HL-60 (cell line): Measurements from ENCODE around the gene SLC22A7.

Source experiments
- DNase-seq, 2 experiments: peaks; one replicate each; pipeline ENCODE4 v3.0.0-alpha.2; 2010 to 2020; ENCODE audit warnings: low read depth in 1 of 2, low spot score in 1 of 2
- H3K27ac ChIP-seq: fragments of 250-450 bp; sonication (Bioruptor Pico); replicated peaks from 2 replicates; pipeline ENCODE4 v1.5.1; 2020; ENCODE audit warnings: mild to moderate bottlenecking, moderate library complexity
- H3K27me3 ChIP-seq: fragments of 250-450 bp; sonication (Bioruptor Pico); 2 replicates; pipeline ENCODE4 v1.5.1; 2021; ENCODE audit warnings: mild to moderate bottlenecking, moderate library complexity; ENCODE audit not compliant: insufficient read depth, poor library complexity, severe bottlenecking
- H3K4me3 ChIP-seq: replicated peaks from 2 replicates; pipeline ENCODE4 v1.5.1; 2011; ENCODE audit warnings: mild to moderate bottlenecking, control low read depth, low read length; ENCODE audit not compliant: insufficient read depth
- GABPA ChIP-seq: IDR thresholded peaks from 2 replicates; pipeline ENCODE4 v1.6.1; 2012; ENCODE audit warnings: low read depth
- POLR2AphosphoS5 ChIP-seq: IDR thresholded peaks from 2 replicates; pipeline ENCODE4 v1.6.1; 2012; ENCODE audit warnings: low read depth
- SPI1 ChIP-seq: IDR thresholded peaks from 2 replicates; pipeline ENCODE4 v1.6.1; 2012; ENCODE audit warnings: low read depth, mild to moderate bottlenecking, borderline replicate concordance
- TF ChIP-seq, protein P1 (sequence below): IDR thresholded peaks from 2 replicates; pipeline ENCODE4 v1.6.1; 2012; ENCODE audit warnings: low read depth; ENCODE audit not compliant: insufficient replicate concordance
- TF ChIP-seq, protein P2 (sequence below): IDR thresholded peaks from one replicate; pipeline ENCODE4 v1.5.1; 2011; ENCODE audit warnings: low read length, control low read depth, inconsistent platforms; ENCODE audit not compliant: insufficient read depth

SLC22A7 gene

DNA sequence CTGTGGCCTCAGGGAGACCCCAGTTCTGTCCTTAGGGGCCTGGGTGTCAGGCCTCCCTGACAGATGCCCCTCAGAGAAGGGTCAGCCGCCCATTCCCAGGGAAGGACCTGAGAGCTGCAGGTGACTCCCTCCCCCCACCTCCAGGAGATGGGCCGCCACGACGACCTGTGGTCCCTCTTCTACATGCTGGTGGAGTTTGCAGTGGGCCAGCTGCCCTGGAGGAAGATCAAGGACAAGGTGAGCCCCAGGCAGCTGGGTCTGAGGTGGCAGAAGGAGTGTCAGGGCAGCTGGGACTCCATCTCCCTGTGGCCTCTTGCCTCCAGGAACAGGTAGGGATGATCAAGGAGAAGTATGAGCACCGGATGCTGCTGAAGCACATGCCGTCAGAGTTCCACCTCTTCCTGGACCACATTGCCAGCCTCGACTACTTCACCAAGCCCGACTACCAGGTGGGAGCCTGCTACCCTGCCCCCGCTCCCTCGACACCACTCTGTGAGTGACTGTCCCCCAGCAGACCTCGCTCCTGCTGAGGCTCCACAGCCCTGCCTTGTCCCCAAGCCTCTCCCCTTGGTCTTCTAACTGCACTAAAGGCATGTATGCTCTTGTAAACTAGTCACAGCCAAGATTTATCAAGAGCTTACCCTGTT is 42.5 kb upstream of the SLC22A7 start:
- Histone ChIP-seq H3K4me3 (no peak overlapping the region), H3K27ac (no peak overlapping the region), H3K27me3 (peaks cover 29% of the 10 kb centered on the region)
- no peak for DNase-seq
- TF ChIP-seq GABPA (no peak), POLR2AphosphoS5 (no peak), SPI1 (no peak)
- TF ChIP-seq, protein P1, sequence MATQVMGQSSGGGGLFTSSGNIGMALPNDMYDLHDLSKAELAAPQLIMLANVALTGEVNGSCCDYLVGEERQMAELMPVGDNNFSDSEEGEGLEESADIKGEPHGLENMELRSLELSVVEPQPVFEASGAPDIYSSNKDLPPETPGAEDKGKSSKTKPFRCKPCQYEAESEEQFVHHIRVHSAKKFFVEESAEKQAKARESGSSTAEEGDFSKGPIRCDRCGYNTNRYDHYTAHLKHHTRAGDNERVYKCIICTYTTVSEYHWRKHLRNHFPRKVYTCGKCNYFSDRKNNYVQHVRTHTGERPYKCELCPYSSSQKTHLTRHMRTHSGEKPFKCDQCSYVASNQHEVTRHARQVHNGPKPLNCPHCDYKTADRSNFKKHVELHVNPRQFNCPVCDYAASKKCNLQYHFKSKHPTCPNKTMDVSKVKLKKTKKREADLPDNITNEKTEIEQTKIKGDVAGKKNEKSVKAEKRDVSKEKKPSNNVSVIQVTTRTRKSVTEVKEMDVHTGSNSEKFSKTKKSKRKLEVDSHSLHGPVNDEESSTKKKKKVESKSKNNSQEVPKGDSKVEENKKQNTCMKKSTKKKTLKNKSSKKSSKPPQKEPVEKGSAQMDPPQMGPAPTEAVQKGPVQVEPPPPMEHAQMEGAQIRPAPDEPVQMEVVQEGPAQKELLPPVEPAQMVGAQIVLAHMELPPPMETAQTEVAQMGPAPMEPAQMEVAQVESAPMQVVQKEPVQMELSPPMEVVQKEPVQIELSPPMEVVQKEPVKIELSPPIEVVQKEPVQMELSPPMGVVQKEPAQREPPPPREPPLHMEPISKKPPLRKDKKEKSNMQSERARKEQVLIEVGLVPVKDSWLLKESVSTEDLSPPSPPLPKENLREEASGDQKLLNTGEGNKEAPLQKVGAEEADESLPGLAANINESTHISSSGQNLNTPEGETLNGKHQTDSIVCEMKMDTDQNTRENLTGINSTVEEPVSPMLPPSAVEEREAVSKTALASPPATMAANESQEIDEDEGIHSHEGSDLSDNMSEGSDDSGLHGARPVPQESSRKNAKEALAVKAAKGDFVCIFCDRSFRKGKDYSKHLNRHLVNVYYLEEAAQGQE: no peak
- TF ChIP-seq, protein P2, sequence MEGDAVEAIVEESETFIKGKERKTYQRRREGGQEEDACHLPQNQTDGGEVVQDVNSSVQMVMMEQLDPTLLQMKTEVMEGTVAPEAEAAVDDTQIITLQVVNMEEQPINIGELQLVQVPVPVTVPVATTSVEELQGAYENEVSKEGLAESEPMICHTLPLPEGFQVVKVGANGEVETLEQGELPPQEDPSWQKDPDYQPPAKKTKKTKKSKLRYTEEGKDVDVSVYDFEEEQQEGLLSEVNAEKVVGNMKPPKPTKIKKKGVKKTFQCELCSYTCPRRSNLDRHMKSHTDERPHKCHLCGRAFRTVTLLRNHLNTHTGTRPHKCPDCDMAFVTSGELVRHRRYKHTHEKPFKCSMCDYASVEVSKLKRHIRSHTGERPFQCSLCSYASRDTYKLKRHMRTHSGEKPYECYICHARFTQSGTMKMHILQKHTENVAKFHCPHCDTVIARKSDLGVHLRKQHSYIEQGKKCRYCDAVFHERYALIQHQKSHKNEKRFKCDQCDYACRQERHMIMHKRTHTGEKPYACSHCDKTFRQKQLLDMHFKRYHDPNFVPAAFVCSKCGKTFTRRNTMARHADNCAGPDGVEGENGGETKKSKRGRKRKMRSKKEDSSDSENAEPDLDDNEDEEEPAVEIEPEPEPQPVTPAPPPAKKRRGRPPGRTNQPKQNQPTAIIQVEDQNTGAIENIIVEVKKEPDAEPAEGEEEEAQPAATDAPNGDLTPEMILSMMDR: no peak

DNA sequence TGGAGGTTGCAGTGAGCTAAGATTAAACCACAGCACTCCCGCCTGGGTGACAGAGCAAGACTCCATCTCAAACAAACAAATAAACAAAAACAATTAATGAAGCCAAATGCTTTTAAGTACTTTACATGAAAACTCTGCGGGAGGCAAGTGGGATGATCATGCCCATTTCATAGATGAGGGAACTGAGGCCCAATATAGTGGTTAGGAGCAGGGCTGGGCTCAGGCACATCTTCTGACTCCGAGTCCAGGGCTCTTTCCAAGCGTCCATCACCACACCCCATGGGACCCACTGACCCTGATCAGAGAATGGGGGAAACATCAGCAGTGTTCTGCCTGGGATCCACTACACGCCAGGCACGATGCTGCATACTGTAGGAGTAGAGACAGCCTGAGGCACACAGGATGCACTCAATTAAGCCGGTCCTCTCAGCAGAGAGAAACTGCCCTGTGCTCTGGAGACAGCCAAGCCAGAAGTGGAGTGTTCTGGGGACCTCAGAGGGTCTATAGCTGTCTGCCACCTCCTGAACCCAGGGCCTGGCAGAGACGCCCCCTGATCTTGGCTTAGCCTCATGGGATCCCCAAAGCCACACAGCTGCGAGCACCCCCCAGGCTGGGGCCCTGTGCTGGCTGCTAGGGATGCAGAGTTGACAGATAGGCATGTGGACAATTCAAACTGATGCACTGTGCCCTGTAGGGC is 41.2 kb upstream of the SLC22A7 start:
- H3K27me3 ChIP-seq: peaks cover 16% of the 10 kb centered on the region
- DNase-seq: no peak
- TF ChIP-seq GABPA: no peak
- TF ChIP-seq, protein P1: no peak
- no peak for TF ChIP-seq POLR2AphosphoS5
- TF ChIP-seq, protein P2: no peak
- TF ChIP-seq SPI1: no peak
- no peak overlapping the region for H3K27ac ChIP-seq
- no peak overlapping the region for H3K4me3 ChIP-seq

DNA sequence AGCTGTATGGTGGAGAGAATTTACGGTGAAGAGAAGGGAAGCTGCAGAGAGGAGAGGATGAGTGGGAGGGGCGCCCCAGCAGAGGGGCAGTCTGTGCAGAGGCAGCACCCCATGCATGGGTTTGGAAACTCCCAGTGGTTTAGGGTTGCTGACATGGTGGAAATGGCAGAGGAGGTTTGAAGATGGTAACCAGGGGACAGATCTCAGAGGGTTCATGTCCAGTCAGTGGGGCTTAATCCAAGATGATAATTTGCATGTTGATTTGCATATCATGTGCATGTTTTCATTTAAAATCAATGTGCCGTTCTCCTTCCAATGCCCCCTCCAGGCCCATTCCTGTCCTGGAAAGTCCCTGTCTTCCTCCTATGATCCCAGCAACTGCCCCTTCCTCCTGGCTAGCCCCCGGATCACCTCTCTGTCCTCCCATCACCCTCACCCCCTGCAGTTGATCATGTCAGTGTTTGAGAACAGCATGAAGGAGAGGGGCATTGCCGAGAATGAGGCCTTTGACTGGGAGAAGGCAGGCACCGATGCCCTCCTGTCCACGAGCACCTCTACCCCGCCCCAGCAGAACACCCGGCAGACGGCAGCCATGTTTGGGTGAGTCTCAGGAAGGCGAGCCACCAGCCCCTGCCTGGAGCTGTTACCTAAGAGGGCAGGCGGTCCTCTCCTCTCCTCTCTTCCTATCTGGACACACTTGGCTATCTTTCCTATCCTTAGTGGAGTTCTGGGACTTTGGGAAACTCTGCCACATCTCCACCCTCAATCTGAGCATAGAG is 40.5 kb upstream of the SLC22A7 start:
- DNase-seq: no peak
- no peak overlapping the region for H3K27ac ChIP-seq
- peaks cover 11% of the 10 kb centered on the region for H3K27me3 ChIP-seq
- no peak for TF ChIP-seq GABPA
- no peak for TF ChIP-seq SPI1
- no peak for TF ChIP-seq POLR2AphosphoS5
- TF ChIP-seq, protein P2: no peak
- TF ChIP-seq, protein P1: no peak
- no peak overlapping the region for H3K4me3 ChIP-seq
